GM23338 (cell line): ENCODE measurements around the gene ITGA1. TPM values are rescaled to one million over a fixed set of nuclear protein-coding genes. Genes with fewer than 3 reads are reported as not detected.

Experiments
- ATAC-seq: fragments of 200-7000 bp; cut with Tn5 transposase; 3 replicates; pipeline ENCODE4 v1.9.1; 2020
- DNase-seq: peaks from one replicate; pipeline ENCODE4 v3.0.0-alpha.2; 2015; ENCODE audit warnings: low spot score
- H2AFZ ChIP-seq: fragments of 200-600 bp; sonication (generic); 2 replicates; pipeline ENCODE4 v1.8.0; 2016; ENCODE audit warnings: antibody characterized with exemption, mild to moderate bottlenecking, moderate library complexity
- H3F3A ChIP-seq: fragments of 200-600 bp; sonication (generic); replicated peaks from 2 replicates; pipeline ENCODE4 v1.8.0; 2017; ENCODE audit warnings: antibody characterized with exemption, mixed run types, low read depth
- H3K27ac ChIP-seq: fragments of 200-600 bp; sonication (generic); 2 replicates; pipeline ENCODE4 v1.6.1; 2016; ENCODE audit warnings: low read depth
- H3K27me3 ChIP-seq: fragments of 200-600 bp; sonication (generic); 2 replicates; pipeline ENCODE4 v1.8.0; 2016; ENCODE audit warnings: mild to moderate bottlenecking, mixed run types, moderate library complexity; ENCODE audit not compliant: insufficient read depth
- H3K36me3 ChIP-seq: fragments of 200-600 bp; sonication (generic); 2 replicates; pipeline ENCODE4 v1.8.0; 2016; ENCODE audit warnings: mild to moderate bottlenecking; ENCODE audit not compliant: insufficient read depth
- H3K4me1 ChIP-seq: fragments of 200-600 bp; sonication (generic); 2 replicates; pipeline ENCODE4 v1.8.0; 2016; ENCODE audit warnings: mild to moderate bottlenecking, moderate library complexity; ENCODE audit not compliant: insufficient read depth
- H3K4me2 ChIP-seq: fragments of 200-600 bp; sonication (generic); 2 replicates; pipeline ENCODE4 v1.7.1; 2017; ENCODE audit warnings: mixed run types
- H3K4me3 ChIP-seq: fragments of 200-600 bp; sonication (generic); 2 replicates; pipeline ENCODE4 v1.6.1; 2016; ENCODE audit warnings: mixed run types
- H3K79me2 ChIP-seq: fragments of 200-600 bp; sonication (generic); replicated peaks from 2 replicates; pipeline ENCODE4 v1.8.0; 2017; ENCODE audit warnings: mild to moderate bottlenecking; ENCODE audit not compliant: insufficient read depth
- H3K9me2 ChIP-seq: fragments of 200-600 bp; sonication (generic); 2 replicates; pipeline ENCODE4 v1.8.0; 2017; ENCODE audit not compliant: insufficient read depth
- H4K20me1 ChIP-seq: fragments of 200-600 bp; sonication (generic); replicated peaks from 2 replicates; pipeline ENCODE4 v1.8.0; 2017; ENCODE audit warnings: mild to moderate bottlenecking; ENCODE audit not compliant: insufficient read depth
- H3K27ac Mint-ChIP-seq: 2 replicates; pipeline ENCODE4 v1.8.0; 2020; ENCODE audit warnings: inconsistent platforms, mild to moderate bottlenecking, moderate library complexity, mixed read lengths
- H3K27me3 Mint-ChIP-seq: 3 replicates; pipeline ENCODE4 v1.8.0; 2022; ENCODE audit warnings: low read depth, mild to moderate bottlenecking, moderate library complexity, mixed read lengths, inconsistent platforms; ENCODE audit not compliant: insufficient read depth, poor library complexity
- H3K36me3 Mint-ChIP-seq: 3 replicates; pipeline ENCODE4 v1.8.0; 2021; ENCODE audit warnings: low read depth, mild to moderate bottlenecking, inconsistent platforms, moderate library complexity, mixed read lengths
- H3K4me1 Mint-ChIP-seq: 3 replicates; pipeline ENCODE4 v1.8.0; 2020; ENCODE audit warnings: mild to moderate bottlenecking, inconsistent platforms, mixed read lengths
- H3K4me3 Mint-ChIP-seq: 3 replicates; pipeline ENCODE4 v1.8.0; 2021; ENCODE audit warnings: moderate library complexity, mild to moderate bottlenecking, inconsistent platforms, mixed read lengths
- H3K9me3 Mint-ChIP-seq: 3 replicates; pipeline ENCODE4 v1.8.0; 2020; ENCODE audit warnings: moderate library complexity, mild to moderate bottlenecking, inconsistent platforms, mixed read lengths
- CREB1 ChIP-seq: fragments of 250-450 bp; sonication (Bioruptor Pico); IDR thresholded peaks from 2 replicates; pipeline ENCODE4 v1.5.0; 2020; ENCODE audit warnings: low read depth, mild to moderate bottlenecking, moderate library complexity
- CTCF ChIP-seq, 2 experiments: fragments of 200-600 bp in 1 of 2; sonication (generic) in 1 of 2; conservative IDR thresholded peaks; 2 replicates each; pipeline versions ENCODE4 v1.5.1 to v1.6.1; 2016 to 2017; ENCODE audit warnings: antibody characterized with exemption in 2 of 2, low read depth in 2 of 2, mild to moderate bottlenecking in 2 of 2, moderate library complexity in 1 of 2
- ETS1 ChIP-seq: IDR thresholded peaks from 2 replicates; pipeline ENCODE4 v1.6.1; 2016; ENCODE audit warnings: antibody characterized with exemption
- EZH2phosphoT487 ChIP-seq: fragments of 200-600 bp; sonication (generic); IDR thresholded peaks from one replicate; pipeline ENCODE4 v1.8.1; 2018; ENCODE audit warnings: antibody characterized with exemption; ENCODE audit not compliant: unreplicated experiment
- NANOG ChIP-seq: IDR thresholded peaks from 2 replicates; pipeline ENCODE4 v1.6.1; 2016; ENCODE audit warnings: antibody characterized with exemption, borderline replicate concordance
- ZNF114 ChIP-seq: fragments of 250-450 bp; sonication (Bioruptor Pico); IDR thresholded peaks from 2 replicates; pipeline ENCODE4 v1.5.0; 2020; ENCODE audit warnings: mild to moderate bottlenecking, moderate library complexity
- ZNF331 ChIP-seq: fragments of 250-450 bp; sonication (Bioruptor Pico); IDR thresholded peaks from 2 replicates; pipeline ENCODE4 v1.5.0; 2020; ENCODE audit warnings: low read depth, mild to moderate bottlenecking, moderate library complexity
- ZNF462 ChIP-seq: fragments of 250-450 bp; sonication (Bioruptor Pico); IDR thresholded peaks from 2 replicates; pipeline ENCODE4 v1.5.0; 2020; ENCODE audit warnings: mild to moderate bottlenecking, moderate library complexity
- polyA plus RNA-seq: library from polyadenylated mRNA; unstranded; fragments of >200 nt; fragmentation: Nextera tagmentation; extraction: Ambion mirVana; gene quantifications from 2 replicates; pipeline ENCODE4 v1.2.1, GENCODE V29; 2016
- total RNA-seq: library from RNA; depleted of rRNA; stranded (reverse); fragments of >200 nt; shearing (Covaris generic); gene quantifications from 2 replicates; pipeline ENCODE4 v1.2.3, GENCODE V29; 2014

The ITGA1 gene
- total and polyA plus RNA-seq, 2 experiments from 2014 or later, result 1.8 to 4.9 TPM

GRCh38 chr5:52809884-52810283 is 22.2 kb downstream of the ITGA1 start (continued):
- TF ChIP-seq CTCF (conservative IDR thresholded peaks at IDR 0.05; ENCODE audit: low read depth in 2 of 2), result no peak
- TF ChIP-seq EZH2phosphoT487, result no peak
- TF ChIP-seq ZNF462, result no peak
- no peak for TF ChIP-seq NANOG

- Histone ChIP-seq H4K20me1 (no peaks in the 10 kb centered on the region), H3F3A (no peaks in the 10 kb centered on the region), H3K4me1 (no peaks in the 10 kb centered on the region), H2AFZ (no peak overlapping the region), H3K9me2 (no peaks in the 10 kb centered on the region), H3K79me2 (0 out of 2 replicates have a peak, but pooled peaks cover 4% of the 10 kb centered on the region), H3K36me3 (no peaks in the 10 kb centered on the region), H3K27ac (no peak overlapping the region), H3K4me3 (no peak overlapping the region), H3K4me2 (no peak overlapping the region), H3K27me3 (no peaks in the 10 kb centered on the region)
- TF ChIP-seq CREB1 (CRISPR knock-in tag) (no peak), ZNF331 (CRISPR knock-in tag) (no peak), EZH2phosphoT487 (no peak), ZNF114 (CRISPR knock-in tag) (no peak), ETS1 (no peak)
- Mint-ChIP-seq H3K4me1 (no peaks in the 10 kb centered on the region), H3K4me3 (no peak overlapping the region), H3K27me3 (no peaks in the 10 kb centered on the region), H3K27ac (no peak overlapping the region), H3K36me3 (no peaks in the 10 kb centered on the region), H3K9me3 (no peaks in the 10 kb centered on the region)
- ATAC-seq (no peak), DNase-seq (no peak)
Observed at GRCh38 chr5:52810426-52810825, 22.7 kb downstream of the ITGA1 start.
